ENCODE data around the gene SERPINA12. TPM values are rescaled to one million over a fixed set of nuclear protein-coding genes. Genes with fewer than 3 reads are reported as not detected.

SERPINA12 gene
- total RNA-seq, 1 donor from 2014 or later = not detected

DNA sequence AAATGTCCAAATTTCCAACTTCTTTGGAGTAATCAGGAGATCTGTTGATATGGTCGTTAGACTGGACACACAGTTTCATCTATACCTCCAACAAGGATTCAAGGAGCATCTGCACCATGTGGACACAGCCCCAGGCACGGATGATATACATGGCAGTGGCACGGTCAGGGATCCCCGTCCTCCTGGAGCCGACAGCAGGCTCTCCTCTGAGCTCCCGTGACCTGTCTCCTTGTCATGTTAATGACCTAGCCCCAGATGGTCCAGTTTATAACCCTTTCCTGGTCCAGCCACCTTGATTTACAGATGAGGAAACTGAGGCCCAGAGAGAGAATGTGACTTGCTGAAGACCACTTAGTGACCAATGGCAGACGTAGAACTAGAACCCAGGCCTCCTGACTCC is 35.5 kb upstream of the SERPINA12 start:
- TF ChIP-seq, protein P1, sequence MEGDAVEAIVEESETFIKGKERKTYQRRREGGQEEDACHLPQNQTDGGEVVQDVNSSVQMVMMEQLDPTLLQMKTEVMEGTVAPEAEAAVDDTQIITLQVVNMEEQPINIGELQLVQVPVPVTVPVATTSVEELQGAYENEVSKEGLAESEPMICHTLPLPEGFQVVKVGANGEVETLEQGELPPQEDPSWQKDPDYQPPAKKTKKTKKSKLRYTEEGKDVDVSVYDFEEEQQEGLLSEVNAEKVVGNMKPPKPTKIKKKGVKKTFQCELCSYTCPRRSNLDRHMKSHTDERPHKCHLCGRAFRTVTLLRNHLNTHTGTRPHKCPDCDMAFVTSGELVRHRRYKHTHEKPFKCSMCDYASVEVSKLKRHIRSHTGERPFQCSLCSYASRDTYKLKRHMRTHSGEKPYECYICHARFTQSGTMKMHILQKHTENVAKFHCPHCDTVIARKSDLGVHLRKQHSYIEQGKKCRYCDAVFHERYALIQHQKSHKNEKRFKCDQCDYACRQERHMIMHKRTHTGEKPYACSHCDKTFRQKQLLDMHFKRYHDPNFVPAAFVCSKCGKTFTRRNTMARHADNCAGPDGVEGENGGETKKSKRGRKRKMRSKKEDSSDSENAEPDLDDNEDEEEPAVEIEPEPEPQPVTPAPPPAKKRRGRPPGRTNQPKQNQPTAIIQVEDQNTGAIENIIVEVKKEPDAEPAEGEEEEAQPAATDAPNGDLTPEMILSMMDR (IDR thresholded peaks at IDR 0.05; ENCODE audit: insufficient read depth, low read length, poor library complexity, severe bottlenecking) = no peak
- Histone ChIP-seq H3K4me3 (ENCODE audit: low read depth, low read length) (no peak overlapping the region), H3K27me3 (ENCODE audit: control insufficient read depth, insufficient read depth, low read length) (no peaks in the 10 kb centered on the region), H3K36me3 (ENCODE audit: control insufficient read depth, insufficient read depth, low read length) (no peaks in the 10 kb centered on the region)
- no peak for DNase-seq (ENCODE audit: low read depth)

DNA sequence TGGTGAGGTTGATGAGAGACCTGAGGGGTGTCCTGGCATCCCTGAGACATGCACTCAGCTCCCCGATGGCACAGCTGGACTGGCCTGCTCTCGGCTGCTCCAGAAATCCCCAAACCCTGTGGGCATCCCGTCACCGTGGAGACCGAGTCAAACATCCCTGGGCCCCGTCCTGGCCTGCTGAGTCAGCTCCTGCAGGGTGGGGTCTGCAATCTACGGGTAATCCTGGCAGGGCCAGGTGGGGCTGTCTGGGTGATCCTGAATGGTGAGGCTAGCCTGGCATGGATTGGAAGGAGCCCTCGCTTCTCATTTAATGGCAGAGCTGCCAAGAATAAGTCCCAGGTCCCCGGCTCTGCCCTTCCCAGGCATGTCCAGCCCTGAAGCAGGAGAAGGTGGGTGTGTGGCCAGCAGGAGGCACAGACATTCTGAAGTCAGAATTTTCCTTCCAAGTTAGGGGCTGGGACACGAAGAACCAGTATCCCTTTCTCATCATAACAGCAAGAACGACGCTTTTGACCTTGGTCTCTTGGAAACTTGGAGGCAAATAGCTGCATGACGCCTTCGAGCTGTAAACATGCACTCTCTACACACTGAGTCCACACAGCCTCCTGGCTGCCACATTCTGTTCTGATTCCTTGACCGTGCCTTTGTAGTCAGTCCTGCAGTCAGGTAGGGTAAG is 34.3 kb upstream of the SERPINA12 start:
- Histone ChIP-seq H3K27me3 (ENCODE audit: control insufficient read depth, insufficient read depth, low read length) (no peaks in the 10 kb centered on the region), H3K36me3 (ENCODE audit: control insufficient read depth, insufficient read depth, low read length) (no peaks in the 10 kb centered on the region), H3K4me3 (ENCODE audit: low read depth, low read length) (no peak overlapping the region)
- DNase-seq (ENCODE audit: low read depth) = no peak
- TF ChIP-seq, protein P1 (IDR thresholded peaks at IDR 0.05; ENCODE audit: insufficient read depth, low read length, poor library complexity, severe bottlenecking) = no peak

DNA sequence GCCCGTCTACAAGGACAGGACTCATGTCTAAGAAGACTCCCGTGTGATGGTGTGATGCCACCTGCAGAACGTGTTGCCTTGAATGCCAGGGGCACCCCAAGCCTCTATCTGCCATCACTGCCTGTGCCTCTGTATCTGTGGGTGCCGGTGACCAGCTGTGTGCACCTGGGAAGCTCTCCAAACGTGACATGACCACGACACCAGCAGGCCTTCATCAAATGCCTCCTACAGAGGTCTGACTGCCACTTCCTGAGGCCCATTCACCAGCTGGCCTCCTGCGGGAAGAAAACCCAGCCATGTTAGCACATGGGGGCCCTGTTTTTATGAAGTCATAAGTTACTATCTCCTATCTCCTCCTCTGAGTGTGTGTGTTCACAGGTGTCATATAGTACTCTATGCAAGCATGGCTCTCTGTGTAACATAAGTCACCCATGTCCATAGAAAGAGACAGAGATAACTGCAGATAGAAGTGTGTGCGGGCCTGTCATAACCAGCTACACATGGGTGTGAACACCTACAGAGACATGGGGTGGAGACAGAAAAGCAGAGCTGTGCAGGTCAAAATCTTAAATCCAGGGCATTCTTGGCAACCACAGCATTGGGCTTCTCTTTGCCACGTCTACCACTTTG is 33.7 kb upstream of the SERPINA12 start:
- Histone ChIP-seq H3K27me3 (ENCODE audit: control insufficient read depth, insufficient read depth, low read length) (no peaks in the 10 kb centered on the region), H3K4me3 (ENCODE audit: low read depth, low read length) (no peak overlapping the region), H3K36me3 (ENCODE audit: control insufficient read depth, insufficient read depth, low read length) (no peaks in the 10 kb centered on the region)
- TF ChIP-seq, protein P1 (IDR thresholded peaks at IDR 0.05; ENCODE audit: insufficient read depth, low read length, poor library complexity, severe bottlenecking) = no peak
- no peak for DNase-seq (ENCODE audit: low read depth)

DNA sequence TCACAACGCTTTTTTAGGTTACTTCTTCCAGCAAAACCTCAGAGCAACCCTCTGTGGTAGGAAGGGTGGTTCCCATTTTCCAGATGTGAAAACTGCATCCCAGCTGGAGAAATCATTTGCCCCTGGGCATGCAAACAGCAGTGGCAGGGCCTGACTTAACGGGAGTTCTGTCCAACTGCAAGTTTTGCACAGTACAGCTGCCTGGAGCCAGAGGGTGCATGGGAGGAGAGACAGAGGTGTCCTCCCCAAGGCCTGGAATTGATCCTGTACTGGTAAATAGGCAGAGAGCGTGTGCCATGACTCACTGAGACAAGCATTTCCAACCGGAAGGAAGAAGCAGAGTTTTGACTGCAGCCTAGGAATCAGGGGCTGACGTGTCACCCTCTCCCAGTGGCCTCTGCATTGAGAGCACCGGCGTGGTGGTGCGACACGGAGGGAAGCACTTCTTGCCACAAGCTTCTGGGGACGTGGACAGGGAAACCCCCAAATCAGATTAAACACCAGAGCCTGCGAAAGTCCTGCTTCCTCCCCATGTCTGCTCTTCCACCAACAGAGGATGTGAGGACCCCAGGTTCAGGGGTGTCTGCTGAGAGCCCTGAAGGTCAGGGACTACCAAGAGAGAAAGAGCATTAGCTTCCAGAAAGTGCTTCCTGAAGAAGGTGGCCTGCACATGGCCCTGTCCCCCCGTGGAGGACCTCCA is 33.0 kb upstream of the SERPINA12 start:
- no peaks in the 10 kb centered on the region for H3K36me3 ChIP-seq (ENCODE audit: control insufficient read depth, insufficient read depth, low read length)
- DNase-seq (ENCODE audit: low read depth) = no peak
- no peak overlapping the region for H3K4me3 ChIP-seq (ENCODE audit: low read depth, low read length)
- no peaks in the 10 kb centered on the region for H3K27me3 ChIP-seq (ENCODE audit: control insufficient read depth, insufficient read depth, low read length)
- TF ChIP-seq, protein P1 (IDR thresholded peaks at IDR 0.05; ENCODE audit: insufficient read depth, low read length, poor library complexity, severe bottlenecking) = no peak

DNA sequence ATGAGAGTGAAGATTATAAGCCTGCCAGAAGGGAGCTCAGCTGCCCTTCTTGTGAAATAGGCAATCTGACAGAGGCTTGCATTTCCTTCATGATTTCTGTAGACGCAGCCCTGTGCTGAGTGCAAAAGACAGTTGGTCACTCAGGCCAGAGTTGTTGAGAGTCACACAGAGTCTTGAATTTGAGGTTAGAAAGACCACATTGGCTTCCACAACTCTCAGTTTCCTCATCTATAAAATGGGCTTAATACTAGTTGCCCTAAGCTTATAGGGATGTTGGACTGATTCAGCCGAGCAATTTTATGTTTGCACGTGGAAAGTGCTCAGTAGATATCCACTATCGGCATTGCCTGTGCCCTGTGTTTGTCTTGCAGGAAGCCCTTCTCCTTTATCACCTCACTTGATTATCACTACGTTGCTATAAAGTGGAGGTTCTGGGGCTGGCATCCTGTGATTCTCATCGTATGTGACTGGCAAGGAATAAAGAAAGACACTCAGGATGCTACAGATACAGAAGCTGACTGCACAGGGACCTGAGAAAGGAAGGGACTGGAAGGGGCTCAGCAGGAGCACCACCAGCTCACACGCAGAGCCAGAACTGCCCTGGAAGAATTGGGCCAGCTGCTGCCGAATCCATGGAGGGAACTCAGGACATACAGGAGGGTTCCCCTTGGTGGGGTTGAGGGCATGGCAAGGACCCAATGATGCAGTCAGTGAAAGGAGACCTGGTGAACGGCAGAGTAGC is 32.1 kb upstream of the SERPINA12 start:
- no peak overlapping the region for H3K4me3 ChIP-seq (ENCODE audit: low read depth, low read length)
- H3K36me3 ChIP-seq (ENCODE audit: control insufficient read depth, insufficient read depth, low read length) = no peaks in the 10 kb centered on the region
- TF ChIP-seq, protein P1 (IDR thresholded peaks at IDR 0.05; ENCODE audit: insufficient read depth, low read length, poor library complexity, severe bottlenecking) = no peak
- no peak for DNase-seq (ENCODE audit: low read depth)
- H3K27me3 ChIP-seq (ENCODE audit: control insufficient read depth, insufficient read depth, low read length) = no peaks in the 10 kb centered on the region

Measured in kidney epithelial cell (primary cell).